NAMALWA (cell line): Measurements from ENCODE around the gene KLK8.
"Not testable (repeated sequence)": the region's sequence is repeated elsewhere in the genome, so short reads cannot be mapped to it uniquely, and the experiment has no call there.

ENCODE experiments used
- DNase-seq: peaks from one replicate; pipeline ENCODE4 v3.0.0-alpha.2; 2015; ENCODE audit warnings: low spot score

KLK8 gene

GRCh38 chr19:50981587-50982146 is 19.7 kb downstream of the KLK8 start:
- DNase-seq, result no peak

- no peak for DNase-seq
Measured at GRCh38 chr19:50980208-50980607, 21.2 kb downstream of the KLK8 start.

GRCh38 chr19:50979758-50980157 is 21.6 kb downstream of the KLK8 start:
- DNase-seq, result no peak

- DNase-seq, result no peak
Measured at GRCh38 chr19:50978772-50979390, 22.5 kb downstream of the KLK8 start.

GRCh38 chr19:50977626-50978025 is 23.8 kb downstream of the KLK8 start:
- DNase-seq, result no peak

GRCh38 chr19:50975766-50976165 is 25.6 kb downstream of the KLK8 start:
- no peak for DNase-seq

GRCh38 chr19:50974702-50975556 is 26.5 kb downstream of the KLK8 start:
- no peak for DNase-seq

- no peak for DNase-seq
Measured at GRCh38 chr19:50972795-50973376, 28.5 kb downstream of the KLK8 start.

- not testable (repeated sequence) for DNase-seq
Measured at GRCh38 chr19:50969810-50970209, 31.6 kb downstream of the KLK8 start.

GRCh38 chr19:50969413-50969760 is 32.0 kb downstream of the KLK8 start, which contains the start of gene KLK6:
Gene KLK6, minus strand, starts transcription at chr19:50969591. Its CDS starts 1,487 bp downstream, at chr19:50968104.
- DNase-seq, result no peak

GRCh38 chr19:50968716-50969412 is 32.5 kb downstream of the KLK8 start:
- DNase-seq, result no peak

- no peak for DNase-seq
Measured at GRCh38 chr19:50967929-50968715, 33.3 kb downstream of the KLK8 start.

- DNase-seq, result no peak
Measured at GRCh38 chr19:50964266-50964665, 37.1 kb downstream of the KLK8 start.

- no peak for DNase-seq
Measured at GRCh38 chr19:50963381-50963780, 38.0 kb downstream of the KLK8 start.

- DNase-seq, result peak; percentile 78
Measured at GRCh38 chr19:50962245-50962644, 39.2 kb downstream of the KLK8 start.

GRCh38 chr19:50959731-50960500 is 41.5 kb downstream of the KLK8 start:
- peak; percentile 14 for DNase-seq

- DNase-seq, result no peak
Measured at GRCh38 chr19:50957587-50957986, 43.8 kb downstream of the KLK8 start.

GRCh38 chr19:50952910-50953309 is 48.5 kb downstream of the KLK8 start, which contains the start of gene KLK5:
Gene KLK5, minus strand, starts transcription at chr19:50953038. Its CDS starts 381 bp downstream, at chr19:50952657.
- DNase-seq, result no peak

GRCh38 chr19:50949861-50950260 is 51.5 kb downstream of the KLK8 start:
- DNase-seq, result no peak

GRCh38 chr19:50947123-50947522 is 54.3 kb downstream of the KLK8 start:
- DNase-seq, result no peak
